Right lobe of liver (tissue), 4 donors: ENCODE results near the gene TMEM179.

Source experiments
- POLR2A ChIP-seq: fragments of 450-650 bp; IDR thresholded peaks from one replicate; pipeline ENCODE4 v1.6.1; 2017; ENCODE audit warnings: antibody characterized with exemption, mild to moderate bottlenecking
- TF ChIP-seq, protein P1 (sequence below), 4 donors: fragments of 200-600 bp in 3 of 4; fragments of 450-650 bp in 1 of 4; IDR thresholded peaks; one replicate each; pipeline versions ENCODE4 v1.5.1 to v1.8.0; 2016 to 2022; ENCODE audit warnings: antibody characterized with exemption in 4 of 4, mild to moderate bottlenecking in 2 of 4
- donor health status: DM: no; HTN: no; CAD: no.
- donor health status: DM: no; HTN: no; CAD: no.
- donor health status: DM: no; HTN: yes; CAD: no.

DNA sequence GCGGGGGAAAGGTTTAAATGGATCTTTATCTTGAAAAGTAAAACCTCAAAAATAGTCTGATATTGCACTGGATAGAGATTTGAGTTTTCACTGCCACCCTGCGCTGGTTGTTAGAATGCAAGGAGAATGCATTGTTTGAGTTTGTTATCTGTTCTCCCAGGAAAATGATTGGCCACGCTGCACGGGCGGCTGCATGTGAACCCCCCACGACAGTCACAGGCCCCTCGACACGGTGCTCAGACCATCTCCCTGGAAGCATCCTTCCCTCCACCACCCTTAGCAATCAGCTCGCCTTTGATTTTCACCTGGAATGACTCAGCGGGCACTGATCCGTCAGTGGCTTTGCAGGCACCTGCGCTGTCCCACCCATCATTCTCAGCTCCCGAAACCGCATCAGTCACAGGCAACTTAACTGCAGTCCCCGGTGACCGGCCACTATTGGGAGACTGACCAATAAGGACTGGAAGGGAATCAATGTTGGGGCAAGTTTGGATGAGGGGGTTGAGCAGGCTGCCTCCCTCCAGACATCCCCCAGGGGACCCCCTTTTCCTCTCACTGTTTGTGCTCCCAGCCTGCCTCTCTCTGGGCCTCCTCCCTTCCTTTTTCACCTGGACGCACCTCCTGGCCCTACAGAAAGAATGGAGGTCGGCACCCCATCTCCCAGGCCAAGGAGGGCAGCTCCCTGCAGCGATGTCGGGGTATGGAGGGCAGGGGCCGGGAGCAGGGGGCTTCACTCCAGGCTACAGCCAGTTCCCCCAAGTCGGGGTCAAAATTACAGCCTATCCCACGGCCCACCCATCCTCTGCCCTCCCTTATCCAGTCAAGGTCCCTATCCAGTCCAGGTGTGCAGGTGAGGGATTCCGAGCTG lies 53.5 kb downstream of the TMEM179 start:
- TF ChIP-seq, protein P1, sequence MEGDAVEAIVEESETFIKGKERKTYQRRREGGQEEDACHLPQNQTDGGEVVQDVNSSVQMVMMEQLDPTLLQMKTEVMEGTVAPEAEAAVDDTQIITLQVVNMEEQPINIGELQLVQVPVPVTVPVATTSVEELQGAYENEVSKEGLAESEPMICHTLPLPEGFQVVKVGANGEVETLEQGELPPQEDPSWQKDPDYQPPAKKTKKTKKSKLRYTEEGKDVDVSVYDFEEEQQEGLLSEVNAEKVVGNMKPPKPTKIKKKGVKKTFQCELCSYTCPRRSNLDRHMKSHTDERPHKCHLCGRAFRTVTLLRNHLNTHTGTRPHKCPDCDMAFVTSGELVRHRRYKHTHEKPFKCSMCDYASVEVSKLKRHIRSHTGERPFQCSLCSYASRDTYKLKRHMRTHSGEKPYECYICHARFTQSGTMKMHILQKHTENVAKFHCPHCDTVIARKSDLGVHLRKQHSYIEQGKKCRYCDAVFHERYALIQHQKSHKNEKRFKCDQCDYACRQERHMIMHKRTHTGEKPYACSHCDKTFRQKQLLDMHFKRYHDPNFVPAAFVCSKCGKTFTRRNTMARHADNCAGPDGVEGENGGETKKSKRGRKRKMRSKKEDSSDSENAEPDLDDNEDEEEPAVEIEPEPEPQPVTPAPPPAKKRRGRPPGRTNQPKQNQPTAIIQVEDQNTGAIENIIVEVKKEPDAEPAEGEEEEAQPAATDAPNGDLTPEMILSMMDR (IDR thresholded peaks at IDR 0.05), result no peak
- TF ChIP-seq POLR2A, result no peak
